IPS DF 6.9 (cell line): Measurements from ENCODE around the gene HRC.
A peak's percentile ranks its signal among the peaks of the same experiment; 100 is the strongest.
"Not testable (repeated sequence)": the region's sequence is repeated elsewhere in the genome, so short reads cannot be mapped to it uniquely, and the experiment has no call there.

Experiments
- DNase-seq: peaks from one replicate; pipeline ENCODE4 v3.0.0-alpha.2; 2013; ENCODE audit warnings: low read depth, low spot score
- H3K27ac ChIP-seq: one replicate; pipeline ENCODE4 v1.5.1; 2013; ENCODE audit warnings: low read length, control low read depth
- H3K27me3 ChIP-seq: 2 replicates; pipeline ENCODE4 v1.6.1; 2013; ENCODE audit warnings: mild to moderate bottlenecking, low read length; ENCODE audit not compliant: control insufficient read depth, insufficient read depth
- H3K36me3 ChIP-seq: 2 replicates; pipeline ENCODE4 v1.6.1; 2013; ENCODE audit warnings: low read length; ENCODE audit not compliant: control insufficient read depth, insufficient read depth
- H3K4me1 ChIP-seq: 2 replicates; pipeline ENCODE4 v1.6.1; 2013; ENCODE audit warnings: low read length; ENCODE audit not compliant: control insufficient read depth, insufficient read depth
- H3K4me3 ChIP-seq: 2 replicates; pipeline ENCODE4 v1.5.1; 2013; ENCODE audit warnings: mild to moderate bottlenecking, low read length
- H3K9me3 ChIP-seq: 2 replicates; pipeline ENCODE4 v1.6.1; 2013; ENCODE audit warnings: low read length, inconsistent platforms; ENCODE audit not compliant: control insufficient read depth, insufficient read depth
- WGBS: extraction: QIAGEN DNeasy Blood & Tissue Kit; methylation state at CpG from one replicate; pipeline ENCODE4 v1.1.7; 2013; ENCODE audit warnings: mixed read lengths, missing lambda C conversion rate; ENCODE audit not compliant: insufficient read length, insufficient coverage; 5-methylcytosine and 5-hydroxymethylcytosine counted together

HRC gene

GRCh38 chr19:49148784-49149651 lies 6.2 kb downstream of the HRC start:
- Histone ChIP-seq H3K4me3 (peak overlapping the region; percentile 67; the same call in 1 of the 2 replicates), H3K36me3 (no peaks in the 10 kb centered on the region), H3K4me1 (peaks cover 3% of the 10 kb centered on the region), H3K27ac (no peak overlapping the region), H3K27me3 (no peaks in the 10 kb centered on the region), H3K9me3 (no peaks in the 10 kb centered on the region)
- WGBS, result no CpG with 5 or more reads among the region's 49 CpGs
- no peak for DNase-seq

DNA sequence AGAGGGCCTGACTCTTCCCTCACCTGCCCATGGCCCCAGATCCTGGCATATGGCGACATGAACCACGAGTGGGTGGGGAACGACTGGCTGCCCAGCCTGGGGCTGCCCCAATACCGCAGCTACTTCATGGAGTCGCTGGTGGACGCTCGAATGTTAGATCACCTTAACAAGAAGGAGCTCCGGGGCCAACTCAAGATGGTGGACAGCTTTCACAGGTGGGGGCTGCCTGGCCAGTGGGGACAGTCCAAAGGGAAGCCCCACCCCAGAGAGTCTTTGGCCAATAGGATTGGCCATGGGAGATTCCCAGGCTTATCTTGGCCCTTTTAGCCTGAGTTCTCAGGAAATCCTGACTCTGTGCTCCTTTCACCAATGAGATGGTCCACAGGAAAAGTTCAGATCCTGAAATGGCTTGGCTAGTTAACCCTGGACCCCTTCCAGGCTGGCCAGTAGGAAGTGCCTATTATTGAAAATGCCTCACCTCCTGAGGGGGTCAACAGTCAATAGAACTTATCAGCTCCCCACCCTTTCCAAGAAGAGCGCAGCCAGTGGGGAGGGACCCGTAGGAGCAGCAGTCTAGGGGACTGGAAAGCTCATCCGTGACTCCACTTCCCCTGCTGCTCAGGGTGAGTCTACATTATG lies 7.0 kb downstream of the HRC start:
- H3K4me1 ChIP-seq, result peaks cover 3% of the 10 kb centered on the region; the same call in 1 of the 2 replicates
- DNase-seq, result no peak
- no peaks in the 10 kb centered on the region for H3K36me3 ChIP-seq
- H3K27ac ChIP-seq, result no peak overlapping the region
- peak overlapping the region; percentile 61; the same call in 1 of the 2 replicates for H3K4me3 ChIP-seq
- no peaks in the 10 kb centered on the region for H3K27me3 ChIP-seq
- no CpG with 5 or more reads among the region's 11 CpGs for WGBS
- no peaks in the 10 kb centered on the region for H3K9me3 ChIP-seq

GRCh38 chr19:49146408-49146770 lies 8.8 kb downstream of the HRC start:
- H3K4me3 ChIP-seq, result peak overlapping the region; percentile 54; the same call in 1 of the 2 replicates
- not testable (repeated sequence) for H3K4me1 ChIP-seq, H3K9me3 ChIP-seq

GRCh38 chr19:49145573-49146407 lies 9.4 kb downstream of the HRC start:
- Histone ChIP-seq H3K9me3 (no peaks in the 10 kb centered on the region), H3K4me3 (peak overlapping the region; percentile 54; the same call in 1 of the 2 replicates), H3K27me3 (no peaks in the 10 kb centered on the region), H3K27ac (no peak overlapping the region), H3K4me1 (peaks cover 1% of the 10 kb centered on the region; the same call in 1 of the 2 replicates), H3K36me3 (no peaks in the 10 kb centered on the region)
- no peak for DNase-seq
- no CpG with 5 or more reads among the region's 30 CpGs for WGBS

More at GRCh38 chr19:49146408-49146770, 8.8 kb downstream of the HRC start:
- DNase-seq, H3K27ac ChIP-seq, H3K36me3 ChIP-seq, H3K27me3 ChIP-seq: not testable (repeated sequence)
- no CpG with 5 or more reads among the region's 7 CpGs for WGBS

DNA sequence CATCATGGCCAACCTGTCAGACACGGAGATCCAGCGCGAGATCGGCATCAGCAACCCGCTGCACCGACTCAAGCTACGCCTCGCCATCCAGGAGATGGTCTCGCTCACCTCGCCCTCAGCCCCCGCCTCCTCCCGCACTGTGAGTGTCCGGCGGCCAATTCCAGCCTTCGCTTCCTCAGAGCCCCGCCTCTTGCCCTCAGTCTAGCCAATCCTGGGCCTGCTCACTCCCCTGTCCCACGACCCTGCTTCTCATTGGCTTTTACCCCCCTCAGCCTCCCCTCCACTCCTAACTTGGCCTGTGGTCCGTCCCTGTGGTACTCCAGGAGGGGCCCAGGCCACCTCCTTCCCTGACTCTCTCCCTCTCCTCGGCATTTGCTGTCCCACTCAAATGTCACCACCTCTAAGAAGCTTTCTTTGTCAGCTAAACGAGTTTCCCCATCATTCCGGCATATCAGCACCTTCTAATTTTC lies 12.3 kb downstream of the HRC start:
- peaks cover 4% of the 10 kb centered on the region for H3K4me1 ChIP-seq
- H3K27me3 ChIP-seq, result no peaks in the 10 kb centered on the region
- WGBS, result no CpG with 5 or more reads among the region's 21 CpGs
- no peak for DNase-seq
- H3K9me3 ChIP-seq, result no peaks in the 10 kb centered on the region
- H3K4me3 ChIP-seq, result peak overlapping the region; percentile 60; the same call in 1 of the 2 replicates
- H3K36me3 ChIP-seq, result no peaks in the 10 kb centered on the region
- no peak overlapping the region for H3K27ac ChIP-seq

DNA sequence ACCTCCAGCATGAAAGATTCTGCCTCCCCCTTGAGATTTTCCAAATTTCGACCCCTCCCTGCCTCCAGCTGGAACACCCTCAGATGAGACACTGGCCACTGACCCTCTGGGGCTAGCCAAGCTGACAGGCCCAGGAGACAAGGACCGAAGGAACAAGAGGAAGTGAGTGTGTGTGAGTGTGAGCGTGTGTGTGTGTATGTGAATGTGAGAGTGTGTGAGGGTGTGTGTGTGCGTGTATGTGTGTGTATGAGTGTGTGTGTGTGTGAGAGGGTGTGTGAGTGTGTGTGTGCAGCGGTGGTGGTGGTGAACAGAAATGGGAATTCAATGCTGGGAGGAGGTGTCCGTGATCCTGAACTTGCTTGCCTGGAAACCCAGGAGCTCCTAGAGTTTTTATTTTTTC lies 13.8 kb downstream of the HRC start:
- peaks cover 4% of the 10 kb centered on the region for H3K4me1 ChIP-seq
- no peak for DNase-seq
- H3K4me3 ChIP-seq, result no peak overlapping the region
- H3K27ac ChIP-seq, result no peak overlapping the region
- peaks cover 7% of the 10 kb centered on the region; the same call in 1 of the 2 replicates for H3K36me3 ChIP-seq
- 100% methylated on average over 4 of the region's 6 CpGs for WGBS
- no peaks in the 10 kb centered on the region for H3K27me3 ChIP-seq
- no peaks in the 10 kb centered on the region for H3K9me3 ChIP-seq

GRCh38 chr19:49140951-49141350 lies 14.2 kb downstream of the HRC start:
- Histone ChIP-seq H3K27me3 (no peaks in the 10 kb centered on the region), H3K36me3 (peaks cover 7% of the 10 kb centered on the region; the same call in 1 of the 2 replicates), H3K27ac (no peak overlapping the region), H3K9me3 (no peaks in the 10 kb centered on the region), H3K4me3 (no peak overlapping the region), H3K4me1 (peaks cover 4% of the 10 kb centered on the region)
- WGBS, result no CpG with 5 or more reads among the region's 7 CpGs
- DNase-seq, result no peak

DNA sequence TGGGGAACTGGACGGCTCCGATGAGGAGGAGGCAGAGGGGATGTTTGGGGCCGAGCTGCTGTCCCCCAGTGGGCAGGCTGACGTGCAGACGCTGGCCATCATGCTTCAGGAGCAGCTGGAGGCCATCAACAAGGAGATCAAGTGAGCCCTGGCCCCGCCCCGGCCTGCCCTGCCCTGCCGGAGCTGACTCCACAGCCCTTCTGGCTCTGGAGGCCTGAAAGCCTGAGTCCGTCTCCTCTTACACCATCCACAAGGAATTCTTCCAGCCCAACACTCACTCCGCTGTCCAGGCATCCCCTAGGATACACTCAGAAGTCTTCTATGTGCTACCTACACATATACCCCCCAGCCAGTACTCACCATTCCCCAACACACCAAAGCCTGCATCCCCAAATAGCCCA lies 18.4 kb downstream of the HRC start:
- H3K9me3 ChIP-seq, result no peaks in the 10 kb centered on the region
- no peak overlapping the region for H3K27ac ChIP-seq
- no peaks in the 10 kb centered on the region for H3K27me3 ChIP-seq
- H3K36me3 ChIP-seq, result peaks cover 7% of the 10 kb centered on the region; the same call in 1 of the 2 replicates
- no peak overlapping the region for H3K4me3 ChIP-seq
- no peak for DNase-seq
- no CpG with 5 or more reads among the region's 10 CpGs for WGBS
- H3K4me1 ChIP-seq, result peaks cover 4% of the 10 kb centered on the region; the same call in 1 of the 2 replicates

GRCh38 chr19:49135686-49136085 lies 19.5 kb downstream of the HRC start:
- Histone ChIP-seq H3K9me3 (no peaks in the 10 kb centered on the region), H3K27me3 (no peaks in the 10 kb centered on the region), H3K36me3 (peaks cover 7% of the 10 kb centered on the region; the same call in 1 of the 2 replicates), H3K4me1 (peaks cover 4% of the 10 kb centered on the region; the same call in 1 of the 2 replicates), H3K4me3 (no peak overlapping the region), H3K27ac (no peak overlapping the region)
- no peak for DNase-seq
- no CpG with 5 or more reads among the region's 5 CpGs for WGBS
